Fibroblast of lung (primary cell): ENCODE results near the gene NEURL1B. TPM values are rescaled to one million over a fixed set of nuclear protein-coding genes. Genes with fewer than 3 reads are reported as not detected.

ENCODE experiments used
- DNase-seq, 2 donors: peaks; one replicate each; pipeline versions ENCODE4 v3.0.0 to v3.0.0-alpha.2; 2010; ENCODE audit warnings: low read depth in 2 of 2
- H2AFZ ChIP-seq: 2 replicates; pipeline ENCODE4 v1.5.1; 2012; ENCODE audit warnings: low read length, control low read depth, inconsistent platforms
- H3K27ac ChIP-seq: 2 replicates; pipeline ENCODE4 v1.5.1; 2011; ENCODE audit warnings: low read length, control low read depth; ENCODE audit not compliant: insufficient read depth
- H3K27me3 ChIP-seq: 2 replicates; pipeline ENCODE4 v1.5.1; 2011; ENCODE audit warnings: mild to moderate bottlenecking, low read length; ENCODE audit not compliant: control insufficient read depth, insufficient read depth
- H3K36me3 ChIP-seq: 2 replicates; pipeline ENCODE4 v1.5.1; 2011; ENCODE audit warnings: low read length; ENCODE audit not compliant: control insufficient read depth, insufficient read depth
- H3K4me1 ChIP-seq: 2 replicates; pipeline ENCODE4 v1.5.1; 2011; ENCODE audit warnings: low read length; ENCODE audit not compliant: control insufficient read depth, insufficient read depth; ENCODE audit errors: extremely low read depth
- H3K4me2 ChIP-seq: 2 replicates; pipeline ENCODE4 v1.5.1; 2011; ENCODE audit warnings: low read length, control low read depth; ENCODE audit not compliant: insufficient read depth; ENCODE audit errors: extremely low read depth
- H3K4me3 ChIP-seq, 4 experiments: fragments of 200-600 bp in 1 of 4; sonication (generic) in 1 of 4; replicated peaks in 1 of 4; 2 replicates each; pipeline ENCODE4 v1.5.1; 2011 to 2016; ENCODE audit warnings: low read length in 4 of 4, low read depth in 3 of 4, mild to moderate bottlenecking in 3 of 4, control low read depth in 2 of 4, inconsistent platforms in 1 of 4, mixed read lengths in 1 of 4; ENCODE audit not compliant: insufficient read depth in 1 of 4; ENCODE audit errors: control extremely low read depth in 1 of 4
- H3K79me2 ChIP-seq: 2 replicates; pipeline ENCODE4 v1.5.1; 2012; ENCODE audit warnings: mild to moderate bottlenecking, low read length, inconsistent platforms; ENCODE audit not compliant: control insufficient read depth, insufficient read depth
- H3K9ac ChIP-seq: 2 replicates; pipeline ENCODE4 v1.5.1; 2011; ENCODE audit warnings: mild to moderate bottlenecking, low read length, control low read depth; ENCODE audit not compliant: insufficient read depth
- H3K9me3 ChIP-seq: 2 replicates; pipeline ENCODE4 v1.5.1; 2012; ENCODE audit warnings: low read depth, low read length; ENCODE audit not compliant: control insufficient read depth, insufficient read depth
- H4K20me1 ChIP-seq: 2 replicates; pipeline ENCODE4 v1.5.1; 2011; ENCODE audit warnings: low read length; ENCODE audit not compliant: control insufficient read depth, insufficient read depth; ENCODE audit errors: extremely low read depth
- CTCF ChIP-seq, 2 donors: IDR thresholded peaks in 1 of 2; conservative IDR thresholded peaks in 1 of 2; 1 replicate in 1 of 2; 2 replicates in 1 of 2; pipeline ENCODE4 v1.5.1; 2011 to 2012; ENCODE audit warnings: low read length in 2 of 2, control low read depth in 1 of 2, inconsistent platforms in 1 of 2, low read depth in 1 of 2, mild to moderate bottlenecking in 1 of 2
- EZH2 ChIP-seq: IDR thresholded peaks from 2 replicates; pipeline ENCODE4 v1.5.1; 2012; ENCODE audit warnings: low read length, control low read depth, mild to moderate bottlenecking; ENCODE audit errors: missing control alignments
- polyA plus RNA-seq, 2 donors: library from polyadenylated mRNA; depleted of rRNA in 1 of 2; stranded (reverse) in 1 of 2; unstranded in 1 of 2; fragments of >200 nt; gene quantifications; 2 replicates each; pipeline ENCODE4 v1.2.1, GENCODE V29; 2011 to 2012; ENCODE audit warnings: missing spikeins in 1 of 2
- total RNA-seq: library from RNA; depleted of rRNA; stranded (reverse); fragments of >200 nt; gene quantifications from 2 replicates; pipeline ENCODE4 v1.2.1, GENCODE V29; 2014

NEURL1B gene
- total and polyA plus RNA-seq, 2 donors (not counting 1 experiment from before 2014, with no cell fraction given), result 5.0 to 6.1 TPM

DNA sequence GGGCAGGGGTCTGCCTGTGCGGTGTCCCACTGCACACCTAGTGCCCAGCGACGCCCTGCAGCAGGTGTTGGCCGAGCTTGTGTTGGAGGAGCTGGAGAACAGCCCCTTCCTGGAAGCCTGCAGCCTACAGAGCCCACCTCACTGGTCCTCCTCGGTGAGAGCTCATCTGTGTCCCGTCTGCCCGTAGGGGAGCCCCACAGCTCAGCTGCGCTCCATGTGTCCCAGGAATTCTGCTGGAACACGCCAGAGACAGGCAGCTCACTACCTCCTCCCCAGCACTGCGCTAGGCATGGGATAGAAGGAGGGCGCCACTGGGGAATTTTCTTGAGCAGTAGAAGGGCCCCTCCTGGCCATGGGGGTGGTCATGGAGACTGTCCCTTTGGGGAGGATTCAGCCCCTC, 85.9 kb downstream of the NEURL1B start:
- Histone ChIP-seq H3K79me2 (no peaks in the 10 kb centered on the region), H3K9me3 (no peaks in the 10 kb centered on the region), H3K4me1 (no peaks in the 10 kb centered on the region), H3K9ac (no peak overlapping the region), H4K20me1 (no peaks in the 10 kb centered on the region), H3K4me2 (no peak overlapping the region), H3K36me3 (no peaks in the 10 kb centered on the region), H3K27ac (no peak overlapping the region), H3K27me3 (no peaks in the 10 kb centered on the region), H2AFZ (no peak overlapping the region), H3K4me3 (no peak overlapping the region)
- TF ChIP-seq CTCF (conservative IDR thresholded peaks at IDR 0.05 in 1 of 2, IDR thresholded peaks at IDR 0.05 in 1 of 2; ENCODE audit: low read depth in 1 of 2, low read length in 2 of 2) (no peak), EZH2 (no peak)
- no peak for DNase-seq

DNA sequence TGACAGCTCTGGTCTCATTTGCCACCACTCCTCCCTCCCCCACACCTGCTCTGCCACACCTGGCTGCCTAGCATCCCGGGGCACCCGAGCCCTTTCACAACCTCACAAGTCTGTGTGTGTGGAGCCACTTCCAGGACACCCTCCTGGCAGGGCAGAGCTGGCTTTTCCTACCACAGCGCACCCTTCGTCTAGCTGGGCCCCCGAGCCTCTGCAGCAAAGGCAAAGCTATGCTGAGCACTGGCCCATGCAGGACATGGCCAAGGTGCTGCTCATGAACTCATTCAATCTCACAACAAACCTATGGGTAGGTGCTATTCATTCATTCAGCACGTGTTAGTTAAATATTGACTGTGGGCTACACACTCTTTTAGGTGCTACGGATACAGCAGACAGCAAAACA, 86.5 kb downstream of the NEURL1B start:
- TF ChIP-seq EZH2 (no peak), CTCF (conservative IDR thresholded peaks at IDR 0.05 in 1 of 2, IDR thresholded peaks at IDR 0.05 in 1 of 2; ENCODE audit: low read depth in 1 of 2, low read length in 2 of 2) (no peak)
- no peak overlapping the region for H3K4me3 ChIP-seq
- DNase-seq, result no peak

DNA sequence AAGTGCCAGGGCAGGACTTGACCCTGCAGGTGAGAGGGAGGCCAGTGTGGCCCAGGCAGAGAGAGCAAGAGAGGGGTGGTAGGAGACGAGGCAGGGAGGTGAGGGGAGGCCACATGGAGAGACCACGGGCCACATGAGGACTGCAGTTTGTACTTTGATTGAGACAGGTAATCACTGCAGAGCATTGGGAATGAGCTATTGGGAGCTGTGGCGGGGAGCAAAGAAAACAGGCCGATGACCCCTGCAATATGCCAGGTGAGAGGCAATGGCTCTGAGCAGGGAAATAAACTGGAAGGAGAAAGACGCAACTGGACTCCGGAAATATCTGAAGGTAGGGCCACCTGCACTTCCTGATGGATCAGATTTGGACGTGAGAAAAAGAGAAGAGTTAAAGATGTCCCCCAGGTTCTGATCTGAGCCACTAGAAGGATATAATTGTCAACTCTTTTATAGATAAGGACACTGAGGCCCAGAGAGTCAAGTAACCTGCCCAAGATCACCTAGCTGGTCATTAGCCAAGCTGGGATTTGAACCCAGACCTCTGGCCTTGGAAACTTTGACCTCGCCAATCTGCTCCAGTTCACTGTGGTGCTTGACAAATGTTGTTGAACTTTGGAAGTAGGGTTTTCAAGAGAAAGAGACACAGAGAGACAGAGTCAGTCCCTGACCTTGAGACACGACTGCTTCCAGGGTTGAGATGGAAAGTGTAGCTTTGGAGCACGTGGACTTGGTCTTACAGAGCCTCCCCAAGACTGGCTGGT, 87.6 kb downstream of the NEURL1B start:
- H3K79me2 ChIP-seq, result no peaks in the 10 kb centered on the region
- H2AFZ ChIP-seq, result no peak overlapping the region
- TF ChIP-seq CTCF (conservative IDR thresholded peaks at IDR 0.05 in 1 of 2, IDR thresholded peaks at IDR 0.05 in 1 of 2; ENCODE audit: low read depth in 1 of 2, low read length in 2 of 2) (no peak), EZH2 (no peak)
- H3K27me3 ChIP-seq, result no peaks in the 10 kb centered on the region
- peaks cover 13% of the 10 kb centered on the region for H3K4me1 ChIP-seq
- H3K9ac ChIP-seq, result no peak overlapping the region
- H4K20me1 ChIP-seq, result no peaks in the 10 kb centered on the region
- no peak for DNase-seq
- no peaks in the 10 kb centered on the region for H3K36me3 ChIP-seq
- no peak overlapping the region for H3K27ac ChIP-seq
- no peak overlapping the region for H3K4me3 ChIP-seq
- H3K9me3 ChIP-seq, result no peaks in the 10 kb centered on the region
- no peak overlapping the region for H3K4me2 ChIP-seq

More for the DNA sequence above, 86.5 kb downstream of the NEURL1B start:
- no peak overlapping the region for H3K9ac ChIP-seq
- H3K79me2 ChIP-seq, result no peaks in the 10 kb centered on the region
- no peak overlapping the region for H3K27ac ChIP-seq
- peaks cover 4% of the 10 kb centered on the region for H3K4me1 ChIP-seq
- no peak overlapping the region for H3K4me2 ChIP-seq
- no peaks in the 10 kb centered on the region for H3K9me3 ChIP-seq
- no peaks in the 10 kb centered on the region for H3K27me3 ChIP-seq
- no peaks in the 10 kb centered on the region for H4K20me1 ChIP-seq
- H3K36me3 ChIP-seq, result no peaks in the 10 kb centered on the region
- H2AFZ ChIP-seq, result no peak overlapping the region
